Kidney epithelial cell (primary cell): ENCODE results near the gene CCDC87. TPM values are rescaled to one million over a fixed set of nuclear protein-coding genes. Genes with fewer than 3 reads are reported as not detected.
"Not testable (repeated sequence)": the region's sequence is repeated elsewhere in the genome, so short reads cannot be mapped to it uniquely, and the experiment has no call there.

Source experiments
- DNase-seq: peaks from one replicate; pipeline ENCODE4 v3.0.0-alpha.2; 2010; ENCODE audit warnings: low read depth
- H3K27me3 ChIP-seq: 2 replicates; pipeline ENCODE4 v1.6.0; 2011; ENCODE audit warnings: low read length; ENCODE audit not compliant: control insufficient read depth, insufficient read depth
- H3K36me3 ChIP-seq: 2 replicates; pipeline ENCODE4 v1.5.1; 2011; ENCODE audit warnings: low read length; ENCODE audit not compliant: control insufficient read depth, insufficient read depth
- H3K4me3 ChIP-seq: 2 replicates; pipeline ENCODE4 v1.5.1; 2011; ENCODE audit warnings: low read depth, mild to moderate bottlenecking, control low read depth, low read length
- CTCF ChIP-seq: IDR thresholded peaks from 2 replicates; pipeline ENCODE4 v1.5.1; 2011; ENCODE audit warnings: mild to moderate bottlenecking, moderate library complexity, low read length, control low read depth, inconsistent platforms; ENCODE audit not compliant: insufficient read depth, poor library complexity, severe bottlenecking
- total RNA-seq: library from RNA; depleted of rRNA; stranded (reverse); fragments of >200 nt; gene quantifications from 2 replicates; pipeline ENCODE4 v1.2.3, GENCODE V29; 2015

Gene CCDC87
- total RNA-seq, 1 donor from 2014 or later = 0.58 TPM

GRCh38 chr11:66543263-66544107, 49.4 kb downstream of the CCDC87 start:
- Histone ChIP-seq H3K36me3 (no peaks in the 10 kb centered on the region), H3K4me3 (no peak overlapping the region), H3K27me3 (peaks cover 17% of the 10 kb centered on the region)
- no peak for DNase-seq
- peak; percentile 84 for TF ChIP-seq CTCF

GRCh38 chr11:66542362-66542761, 50.5 kb downstream of the CCDC87 start:
- H3K27me3 ChIP-seq = peaks cover 9% of the 10 kb centered on the region
- no peaks in the 10 kb centered on the region for H3K36me3 ChIP-seq
- TF ChIP-seq CTCF = no peak
- DNase-seq = no peak
- no peak overlapping the region for H3K4me3 ChIP-seq

- TF ChIP-seq CTCF = no peak
- Histone ChIP-seq H3K36me3 (no peaks in the 10 kb centered on the region), H3K27me3 (peaks cover 5% of the 10 kb centered on the region), H3K4me3 (no peak overlapping the region)
- DNase-seq = no peak
Observed at GRCh38 chr11:66541892-66542291, 51.0 kb downstream of the CCDC87 start.

GRCh38 chr11:66540598-66540997, 52.3 kb downstream of the CCDC87 start:
- not testable (repeated sequence) for H3K27me3 ChIP-seq, H3K4me3 ChIP-seq, DNase-seq, H3K36me3 ChIP-seq

Other genes with a start within 250 kb of the CCDC87 start
- gene BRMS1, start 248.0 kb downstream of the CCDC87 start, total RNA-seq = 84.9 and 86.5 TPM in 2 replicates
- gene B4GAT1, start 245.4 kb downstream of the CCDC87 start, total RNA-seq = 20.3 and 20.4 TPM in 2 replicates
- gene SLC29A2, start 221.3 kb downstream of the CCDC87 start, total RNA-seq = 5.5 and 7.7 TPM in 2 replicates
- not detected in 2 replicates for gene NPAS4, start 172.0 kb downstream of the CCDC87 start, total RNA-seq
- 54.8 and 62.6 TPM in 2 replicates for gene MRPL11, start 154.2 kb downstream of the CCDC87 start, total RNA-seq
- gene PELI3, start 126.2 kb downstream of the CCDC87 start, total RNA-seq = 2.3 and 5.0 TPM in 2 replicates
- gene DPP3, start 112.6 kb downstream of the CCDC87 start, total RNA-seq = 84.6 and 108 TPM in 2 replicates
- gene BBS1, start 82.4 kb downstream of the CCDC87 start, total RNA-seq = 31.7 and 39.6 TPM in 2 replicates
- 22.0 and 22.4 TPM in 2 replicates for gene ZDHHC24, start 47.0 kb downstream of the CCDC87 start, total RNA-seq
- not detected in 2 replicates for gene ACTN3, start 46.2 kb downstream of the CCDC87 start, total RNA-seq
- gene CTSF, start 24.5 kb downstream of the CCDC87 start, total RNA-seq = 21.0 and 25.1 TPM in 2 replicates
- gene CCS, start 122 bp upstream of the CCDC87 start, total RNA-seq = 20.6 and 21.8 TPM in 2 replicates
- 49.9 and 64.6 TPM in 2 replicates for gene RBM14, start 23.6 kb upstream of the CCDC87 start, total RNA-seq
- gene RBM4, start 45.6 kb upstream of the CCDC87 start, total RNA-seq = 168 and 174 TPM in 2 replicates
- gene RBM4B, start 84.8 kb upstream of the CCDC87 start, total RNA-seq = 17.4 and 17.8 TPM in 2 replicates
- 79.4 and 99.9 TPM in 2 replicates for gene SPTBN2, start 136.2 kb upstream of the CCDC87 start, total RNA-seq